HUES64 (cell line): ENCODE results near the gene ARRDC1.

Experiments
- H3K27ac ChIP-seq: 2 replicates; pipeline ENCODE4 v1.7.0; 2013; ENCODE audit warnings: low read depth, low read length, inconsistent platforms
- H3K27me3 ChIP-seq: 2 replicates; pipeline ENCODE4 v1.6.1; 2013; ENCODE audit warnings: mild to moderate bottlenecking, low read length; ENCODE audit not compliant: insufficient read depth
- H3K36me3 ChIP-seq: 2 replicates; pipeline ENCODE4 v1.6.1; 2013; ENCODE audit warnings: mild to moderate bottlenecking, low read length; ENCODE audit not compliant: insufficient read depth
- H3K4me1 ChIP-seq: 2 replicates; pipeline ENCODE4 v1.6.1; 2013; ENCODE audit warnings: mild to moderate bottlenecking, low read length, moderate library complexity; ENCODE audit not compliant: insufficient read depth
- H3K4me3 ChIP-seq: 2 replicates; pipeline ENCODE4 v1.5.1; 2013; ENCODE audit warnings: mild to moderate bottlenecking, low read length, moderate library complexity
- H3K9ac ChIP-seq: 2 replicates; pipeline ENCODE4 v1.6.1; 2013; ENCODE audit warnings: mild to moderate bottlenecking, low read depth, low read length
- H3K9me3 ChIP-seq: 2 replicates; pipeline ENCODE4 v1.6.1; 2013; ENCODE audit warnings: low read depth, low read length; ENCODE audit not compliant: insufficient read depth
- WGBS: fragments of 150-250, 120-280 bp; methylation state at CpG from one replicate; pipeline ENCODE4 v1.1.7; 2013; ENCODE audit warnings: missing lambda C conversion rate; 5-methylcytosine and 5-hydroxymethylcytosine counted together

Gene ARRDC1

DNA sequence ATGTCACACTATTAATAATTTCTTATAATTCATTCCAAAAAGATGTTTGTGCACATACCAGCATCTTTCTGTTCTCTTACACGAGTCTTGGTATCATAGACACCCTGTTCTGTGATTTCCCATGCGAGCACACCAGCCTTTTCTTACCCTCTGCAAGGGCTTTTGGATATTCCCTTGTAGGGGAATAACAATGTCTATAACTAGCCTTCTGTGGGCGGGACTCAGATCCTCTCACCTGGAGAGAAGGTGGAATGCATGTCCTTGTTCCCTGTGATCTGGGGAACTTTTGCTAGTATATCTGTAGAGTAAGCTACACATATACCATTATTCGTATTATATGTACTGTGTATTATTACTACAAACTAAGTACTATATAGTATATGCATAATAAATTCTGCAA is 58.1 kb downstream of the ARRDC1 start:
- no peak overlapping the region for H3K27ac ChIP-seq
- H3K4me3 ChIP-seq: no peak overlapping the region
- H3K4me1 ChIP-seq: peaks cover 57% of the 10 kb centered on the region
- H3K36me3 ChIP-seq: no peaks in the 10 kb centered on the region
- no peak overlapping the region for H3K9ac ChIP-seq
- H3K27me3 ChIP-seq: no peaks in the 10 kb centered on the region
- WGBS: 95% methylated on average over 3 of the region's 4 CpGs
- no peaks in the 10 kb centered on the region for H3K9me3 ChIP-seq

DNA sequence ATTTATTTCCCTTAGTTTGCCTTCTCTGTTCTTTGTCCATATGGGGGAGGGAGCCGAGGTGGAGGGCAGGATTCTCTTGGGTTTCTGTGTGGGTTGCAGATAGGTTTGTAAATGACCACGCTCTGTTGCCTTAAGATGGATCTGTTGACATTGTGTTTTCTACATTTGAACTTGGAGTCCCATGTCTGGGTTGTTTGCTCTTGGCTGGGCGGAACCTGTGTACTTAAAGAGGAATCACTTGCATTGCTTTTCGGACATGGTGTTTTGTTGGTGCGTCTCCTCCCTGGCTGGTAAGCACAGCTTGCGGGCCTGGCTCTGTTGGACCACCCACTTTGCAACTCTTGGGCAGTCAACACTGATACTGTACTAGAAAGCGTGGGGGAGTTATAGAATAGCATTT is 59.2 kb downstream of the ARRDC1 start:
- peak overlapping the region; percentile 87; the same call in 1 of the 2 replicates for H3K27ac ChIP-seq
- no peak overlapping the region for H3K4me3 ChIP-seq
- H3K9ac ChIP-seq: 0 out of 2 replicates have a peak overlapping the region, but pooled peaks have one; percentile 19
- peaks cover 58% of the 10 kb centered on the region for H3K4me1 ChIP-seq
- 73% methylated on average over 6 of the region's 7 CpGs for WGBS
- no peaks in the 10 kb centered on the region for H3K27me3 ChIP-seq
- H3K9me3 ChIP-seq: no peaks in the 10 kb centered on the region
- H3K36me3 ChIP-seq: no peaks in the 10 kb centered on the region
